Measurements from ENCODE around the gene TMEM204.

GRCh38 chr16:1535391-1536291, 2.2 kb downstream of the TMEM204 start:
- TF ChIP-seq CTCF (conservative IDR thresholded peaks at IDR 0.05 in 1 of 2, IDR thresholded peaks at IDR 0.05 in 1 of 2; ENCODE audit: extremely low read depth in 1 of 2, insufficient read depth in 1 of 2, low read depth in 1 of 2, low read length in 2 of 2) (no peak), EZH2 (IDR thresholded peaks at IDR 0.05; ENCODE audit: borderline replicate concordance, low read length) (no peak)

All from mammary epithelial cell (primary cell).